VCaP (cell line): ENCODE measurements around the gene LRRC14B.

Source experiments
- H3K27ac ChIP-seq: fragments of 450-650 bp; 2 replicates; pipeline ENCODE4 v1.5.1; 2017
- TF ChIP-seq, protein P1 (sequence below): fragments of 450-650 bp; conservative IDR thresholded peaks from 2 replicates; pipeline ENCODE4 v1.5.1; 2017; ENCODE audit warnings: mild to moderate bottlenecking, moderate library complexity

Gene LRRC14B

GRCh38 chr5:190366-191035 lies 794 bp upstream of the LRRC14B start:
- TF ChIP-seq, protein P1, sequence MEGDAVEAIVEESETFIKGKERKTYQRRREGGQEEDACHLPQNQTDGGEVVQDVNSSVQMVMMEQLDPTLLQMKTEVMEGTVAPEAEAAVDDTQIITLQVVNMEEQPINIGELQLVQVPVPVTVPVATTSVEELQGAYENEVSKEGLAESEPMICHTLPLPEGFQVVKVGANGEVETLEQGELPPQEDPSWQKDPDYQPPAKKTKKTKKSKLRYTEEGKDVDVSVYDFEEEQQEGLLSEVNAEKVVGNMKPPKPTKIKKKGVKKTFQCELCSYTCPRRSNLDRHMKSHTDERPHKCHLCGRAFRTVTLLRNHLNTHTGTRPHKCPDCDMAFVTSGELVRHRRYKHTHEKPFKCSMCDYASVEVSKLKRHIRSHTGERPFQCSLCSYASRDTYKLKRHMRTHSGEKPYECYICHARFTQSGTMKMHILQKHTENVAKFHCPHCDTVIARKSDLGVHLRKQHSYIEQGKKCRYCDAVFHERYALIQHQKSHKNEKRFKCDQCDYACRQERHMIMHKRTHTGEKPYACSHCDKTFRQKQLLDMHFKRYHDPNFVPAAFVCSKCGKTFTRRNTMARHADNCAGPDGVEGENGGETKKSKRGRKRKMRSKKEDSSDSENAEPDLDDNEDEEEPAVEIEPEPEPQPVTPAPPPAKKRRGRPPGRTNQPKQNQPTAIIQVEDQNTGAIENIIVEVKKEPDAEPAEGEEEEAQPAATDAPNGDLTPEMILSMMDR: no peak
- peak overlapping the region; percentile 48 for H3K27ac ChIP-seq

- TF ChIP-seq, protein P1: no peak
- H3K27ac ChIP-seq: no peak overlapping the region; the same call in 1 of the 2 replicates
These were observed 825 bp downstream of the LRRC14B start for GRCh38 chr5:191949-192690.

DNA sequence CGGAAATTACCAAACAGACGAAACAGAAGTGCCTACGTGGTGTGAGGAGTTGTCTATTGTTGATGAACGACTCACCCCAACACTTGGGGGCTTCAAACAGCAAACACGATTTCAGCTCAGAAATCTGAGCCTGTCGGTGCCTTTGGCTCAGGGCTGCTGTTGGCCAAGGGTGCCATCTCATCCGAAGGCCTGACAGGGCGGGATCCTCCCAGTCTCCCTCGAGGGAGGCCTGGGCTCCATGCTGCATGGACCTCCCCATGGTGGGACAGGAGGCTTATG lies 1.3 kb downstream of the LRRC14B start:
- no peak overlapping the region for H3K27ac ChIP-seq
- TF ChIP-seq, protein P1: no peak

DNA sequence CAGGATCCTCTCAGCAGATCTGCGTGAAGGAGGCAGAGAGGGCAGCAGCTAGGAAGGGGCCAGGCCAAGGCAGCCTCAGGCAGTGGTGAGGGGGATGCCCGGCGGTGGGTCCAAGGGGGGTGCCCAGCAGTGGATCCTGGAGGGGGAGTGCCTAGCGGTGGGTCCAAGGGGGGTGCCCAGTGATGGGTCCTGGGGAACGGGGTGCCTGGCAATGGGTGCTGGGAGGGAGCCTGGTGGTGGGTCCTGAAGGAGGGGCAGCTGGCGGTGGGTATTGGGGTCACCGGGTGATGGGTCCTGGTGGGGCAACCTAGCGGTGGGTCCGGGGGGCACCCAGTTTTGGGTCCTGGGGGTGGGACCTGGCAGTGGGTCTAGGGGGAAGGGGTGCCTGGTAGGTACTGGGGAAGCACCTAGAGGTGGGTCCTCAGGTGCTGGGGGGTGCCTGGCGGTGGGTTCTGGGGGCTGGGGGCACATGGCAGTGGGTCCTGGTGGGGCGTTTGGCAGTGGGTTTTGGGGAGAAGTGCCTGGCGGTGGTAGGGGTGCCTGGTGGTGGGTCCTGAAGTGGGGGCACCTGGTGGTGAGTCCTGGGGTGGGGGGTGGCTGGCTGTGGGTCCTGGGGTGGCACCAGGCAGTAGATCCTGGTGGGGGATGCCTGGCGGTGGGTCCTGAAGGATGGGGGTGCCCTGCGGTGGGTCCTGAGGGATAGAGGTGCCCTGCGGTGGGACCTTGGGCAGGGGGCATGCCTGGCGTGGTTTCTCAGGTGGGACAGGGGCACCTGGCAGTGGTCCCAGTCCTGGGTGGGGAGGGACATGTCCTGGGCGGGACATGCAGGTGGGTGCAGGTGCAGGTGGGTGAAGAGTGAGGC lies 1.9 kb downstream of the LRRC14B start:
- TF ChIP-seq, protein P1: no peak
- H3K27ac ChIP-seq: no peak overlapping the region

GRCh38 chr5:194102-194501 lies 2.8 kb downstream of the LRRC14B start:
- H3K27ac ChIP-seq: no peak overlapping the region
- TF ChIP-seq, protein P1: no peak

DNA sequence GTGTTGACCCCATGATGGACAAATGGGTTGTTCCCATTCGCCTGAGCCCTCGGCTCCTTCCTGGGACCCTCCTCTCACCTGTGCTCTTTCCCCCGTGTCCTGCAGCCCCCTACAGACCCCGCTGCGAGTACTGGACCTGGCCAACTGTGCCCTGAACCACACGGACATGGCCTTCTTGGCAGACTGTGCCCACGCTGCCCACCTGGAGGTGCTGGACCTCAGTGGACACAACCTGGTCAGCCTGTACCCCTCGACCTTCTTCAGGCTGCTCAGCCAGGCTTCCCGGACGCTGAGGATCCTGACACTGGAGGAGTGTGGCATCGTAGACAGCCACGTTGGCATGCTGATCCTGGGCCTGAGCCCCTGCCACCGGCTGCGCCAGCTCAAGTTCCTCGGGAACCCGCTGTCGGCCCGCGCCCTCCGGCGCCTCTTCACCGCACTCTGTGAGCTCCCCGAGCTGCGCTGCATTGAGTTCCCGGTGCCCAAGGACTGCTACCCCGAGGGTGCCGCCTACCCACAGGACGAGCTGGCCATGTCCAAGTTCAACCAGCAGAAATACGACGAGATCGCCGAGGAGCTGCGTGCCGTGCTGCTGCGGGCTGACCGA lies 3.4 kb downstream of the LRRC14B start:
- TF ChIP-seq, protein P1: no peak
- no peak overlapping the region for H3K27ac ChIP-seq
